HCEC 1CT (cell line): Measurements from ENCODE around the gene USP15.
"Not testable (repeated sequence)": the region's sequence is repeated elsewhere in the genome, so short reads cannot be mapped to it uniquely, and the experiment has no call there.

Experiments used
- DNase-seq: peaks from one replicate; pipeline ENCODE4 v3.0.0-alpha.2; 2017

The USP15 gene

GRCh38 chr12:62379026-62379722 is 119.0 kb downstream of the USP15 start:
- peak; percentile 14 for DNase-seq

- DNase-seq: no peak
These were observed 119.5 kb downstream of the USP15 start for GRCh38 chr12:62379723-62380045.

GRCh38 chr12:62382526-62382925 is 122.3 kb downstream of the USP15 start:
- no peak for DNase-seq

- DNase-seq: no peak
These were observed 136.5 kb downstream of the USP15 start for GRCh38 chr12:62396750-62397149.

- no peak for DNase-seq
These were observed 139.9 kb downstream of the USP15 start for GRCh38 chr12:62400135-62400534.

GRCh38 chr12:62401631-62402030 is 141.4 kb downstream of the USP15 start:
- no peak for DNase-seq

GRCh38 chr12:62403031-62403430 is 142.8 kb downstream of the USP15 start:
- DNase-seq: no peak

GRCh38 chr12:62407587-62407986 is 147.4 kb downstream of the USP15 start:
- DNase-seq: no peak

GRCh38 chr12:62409068-62409467 is 148.9 kb downstream of the USP15 start:
- DNase-seq: no peak

GRCh38 chr12:62414180-62414579 is 154.0 kb downstream of the USP15 start:
- no peak for DNase-seq

GRCh38 chr12:62426089-62426488 is 165.9 kb downstream of the USP15 start:
- DNase-seq: no peak

- no peak for DNase-seq
These were observed 169.3 kb downstream of the USP15 start for GRCh38 chr12:62429457-62429856.

- no peak for DNase-seq
These were observed 174.5 kb downstream of the USP15 start for GRCh38 chr12:62434494-62435302.

- DNase-seq: peak; percentile 68
These were observed 175.3 kb downstream of the USP15 start for GRCh38 chr12:62435303-62436163.

GRCh38 chr12:62436164-62436503 is 175.9 kb downstream of the USP15 start:
- no peak for DNase-seq

GRCh38 chr12:62438098-62438692 is 178.0 kb downstream of the USP15 start:
- peak; percentile 44 for DNase-seq

GRCh38 chr12:62446754-62447452 is 186.7 kb downstream of the USP15 start:
- DNase-seq: no peak

- DNase-seq: no peak
These were observed 188.2 kb downstream of the USP15 start for GRCh38 chr12:62448436-62448835.

- DNase-seq: not testable (repeated sequence)
These were observed 195.2 kb downstream of the USP15 start for GRCh38 chr12:62455429-62455828.

- no peak for DNase-seq
These were observed 198.4 kb downstream of the USP15 start for GRCh38 chr12:62458626-62459025.

GRCh38 chr12:62459976-62460375 is 199.8 kb downstream of the USP15 start:
- DNase-seq: no peak

- DNase-seq: not testable (repeated sequence)
These were observed 201.1 kb downstream of the USP15 start for GRCh38 chr12:62461171-62461837.
